Urinary bladder (tissue), 4 donors: ENCODE measurements around the gene FBXL17. TPM values are rescaled to one million over a fixed set of nuclear protein-coding genes. Genes with fewer than 3 reads are reported as not detected.

ENCODE experiments used
- DNase-seq: peaks from one replicate; pipeline ENCODE4 v3.0.0-alpha.2; 2015; ENCODE audit errors: extremely low spot score
- H3K27ac ChIP-seq: one replicate; pipeline ENCODE4 v1.5.1; 2013; ENCODE audit warnings: low read depth, mild to moderate bottlenecking, moderate library complexity
- H3K36me3 ChIP-seq: one replicate; pipeline ENCODE4 v1.6.1; 2013; ENCODE audit warnings: mild to moderate bottlenecking, moderate library complexity; ENCODE audit not compliant: insufficient read depth
- H3K4me1 ChIP-seq: one replicate; pipeline ENCODE4 v1.6.1; 2013; ENCODE audit warnings: mild to moderate bottlenecking, moderate library complexity; ENCODE audit not compliant: insufficient read depth
- H3K4me3 ChIP-seq: one replicate; pipeline ENCODE4 v1.5.1; 2013; ENCODE audit warnings: low read depth, low read length
- WGBS: extraction: QIAGEN DNeasy Blood & Tissue Kit; methylation state at CpG from one replicate; pipeline ENCODE4 v1.1.7; 2013; 5-methylcytosine and 5-hydroxymethylcytosine counted together
- polyA plus RNA-seq: library from polyadenylated mRNA; stranded (reverse); fragments of 200-250 nt; gene quantifications from one replicate; pipeline ENCODE4 v1.2.3, GENCODE V29; 2013
- total RNA-seq: library from RNA; depleted of rRNA; stranded (reverse); fragments of >200 nt; gene quantifications from one replicate; pipeline ENCODE4 v1.2.3, GENCODE V29; 2014
- donor health status: healthy with polysubstance abuse.
- donor health status: healthy.

Gene FBXL17
- total and polyA plus RNA-seq, 2 donors = 13.7 to 31.1 TPM

GRCh38 chr5:108036482-108036881, 345.4 kb downstream of the FBXL17 start:
- WGBS = 66% methylated on average over 7 of the region's 7 CpGs
- no peak for DNase-seq
- H3K36me3 ChIP-seq = no peaks in the 10 kb centered on the region
- H3K4me3 ChIP-seq = no peak overlapping the region
- no peaks in the 10 kb centered on the region for H3K4me1 ChIP-seq
- H3K27ac ChIP-seq = no peak overlapping the region

GRCh38 chr5:108028883-108029282, 353.0 kb downstream of the FBXL17 start:
- no peak for DNase-seq
- 67% methylated on average over 3 of the region's 3 CpGs for WGBS
- Histone ChIP-seq H3K27ac (no peak overlapping the region), H3K4me1 (no peaks in the 10 kb centered on the region), H3K36me3 (no peaks in the 10 kb centered on the region), H3K4me3 (no peak overlapping the region)

GRCh38 chr5:108028412-108028811, 353.5 kb downstream of the FBXL17 start:
- no peak for DNase-seq
- no peak overlapping the region for H3K4me3 ChIP-seq
- no peaks in the 10 kb centered on the region for H3K36me3 ChIP-seq
- no peak overlapping the region for H3K27ac ChIP-seq
- H3K4me1 ChIP-seq = no peaks in the 10 kb centered on the region

- no peak overlapping the region for H3K27ac ChIP-seq
- H3K4me1 ChIP-seq = no peaks in the 10 kb centered on the region
- H3K36me3 ChIP-seq = no peaks in the 10 kb centered on the region
- 89% methylated on average over 2 of the region's 2 CpGs for WGBS
- no peak for DNase-seq
- H3K4me3 ChIP-seq = no peak overlapping the region
Measured at GRCh38 chr5:108025957-108026356, 355.9 kb downstream of the FBXL17 start.

- H3K4me1 ChIP-seq = no peaks in the 10 kb centered on the region
- DNase-seq = no peak
- H3K4me3 ChIP-seq = no peak overlapping the region
- no peaks in the 10 kb centered on the region for H3K36me3 ChIP-seq
- no peak overlapping the region for H3K27ac ChIP-seq
- 66% methylated on average over 1 of the region's 1 CpG for WGBS
Measured at GRCh38 chr5:108024986-108025385, 356.9 kb downstream of the FBXL17 start.

- 94% methylated on average over 2 of the region's 2 CpGs for WGBS
- no peak for DNase-seq
- H3K36me3 ChIP-seq = no peaks in the 10 kb centered on the region
- no peak overlapping the region for H3K4me3 ChIP-seq
- no peak overlapping the region for H3K27ac ChIP-seq
- H3K4me1 ChIP-seq = no peaks in the 10 kb centered on the region
Measured at GRCh38 chr5:108016101-108016500, 365.8 kb downstream of the FBXL17 start.

- WGBS = 91% methylated on average over 3 of the region's 3 CpGs
- H3K36me3 ChIP-seq = no peaks in the 10 kb centered on the region
- no peaks in the 10 kb centered on the region for H3K4me1 ChIP-seq
- no peak overlapping the region for H3K27ac ChIP-seq
- H3K4me3 ChIP-seq = no peak overlapping the region
- DNase-seq = no peak
Measured at GRCh38 chr5:108006791-108007190, 375.1 kb downstream of the FBXL17 start.

GRCh38 chr5:108003178-108003577, 378.7 kb downstream of the FBXL17 start:
- Histone ChIP-seq H3K36me3 (no peaks in the 10 kb centered on the region), H3K4me1 (no peaks in the 10 kb centered on the region), H3K27ac (no peak overlapping the region), H3K4me3 (no peak overlapping the region)
- DNase-seq = no peak
- WGBS = 21% methylated on average over 1 of the region's 1 CpG

GRCh38 chr5:108001222-108001621, 380.7 kb downstream of the FBXL17 start:
- H3K36me3 ChIP-seq = no peaks in the 10 kb centered on the region

GRCh38 chr5:107997338-107997980, 384.4 kb downstream of the FBXL17 start:
- Histone ChIP-seq H3K4me3 (no peak overlapping the region), H3K27ac (peak overlapping the region; percentile 10), H3K4me1 (no peaks in the 10 kb centered on the region), H3K36me3 (no peaks in the 10 kb centered on the region)
- DNase-seq = no peak
- WGBS = 58% methylated on average over 4 of the region's 4 CpGs

More at GRCh38 chr5:108001222-108001621, 380.7 kb downstream of the FBXL17 start:
- no peak for DNase-seq
- no peak overlapping the region for H3K4me3 ChIP-seq
- WGBS = 85% methylated on average over 4 of the region's 4 CpGs
- H3K4me1 ChIP-seq = no peaks in the 10 kb centered on the region
- no peak overlapping the region for H3K27ac ChIP-seq

GRCh38 chr5:107993341-107993740, 388.6 kb downstream of the FBXL17 start:
- no peak for DNase-seq
- Histone ChIP-seq H3K4me3 (no peak overlapping the region), H3K27ac (no peak overlapping the region), H3K4me1 (no peaks in the 10 kb centered on the region), H3K36me3 (no peaks in the 10 kb centered on the region)
- 93% methylated on average over 2 of the region's 2 CpGs for WGBS

GRCh38 chr5:107990881-107991810, 390.8 kb downstream of the FBXL17 start:
- Histone ChIP-seq H3K4me1 (no peaks in the 10 kb centered on the region), H3K4me3 (no peak overlapping the region), H3K36me3 (no peaks in the 10 kb centered on the region), H3K27ac (no peak overlapping the region)
- DNase-seq = no peak
- WGBS = 87% methylated on average over 7 of the region's 7 CpGs

GRCh38 chr5:107985144-107985543, 396.8 kb downstream of the FBXL17 start:
- no peak for DNase-seq
- no peaks in the 10 kb centered on the region for H3K36me3 ChIP-seq
- no peak overlapping the region for H3K27ac ChIP-seq

More at GRCh38 chr5:107985144-107985543, 396.8 kb downstream of the FBXL17 start:
- H3K4me1 ChIP-seq = no peaks in the 10 kb centered on the region
- no peak overlapping the region for H3K4me3 ChIP-seq
